NCI-H1092 treated with DMSO at 0.1 percent for 48 hours (cell line): Measurements from ENCODE around the gene LRRC2.
"Not testable (repeated sequence)": the region's sequence is repeated elsewhere in the genome, so short reads cannot be mapped to it uniquely, and the experiment has no call there.

Source experiments
- DNase-seq: peaks from one replicate; lab custom pipeline; 2025; lab: John Stamatoyannopoulos, UW

LRRC2 gene

DNA sequence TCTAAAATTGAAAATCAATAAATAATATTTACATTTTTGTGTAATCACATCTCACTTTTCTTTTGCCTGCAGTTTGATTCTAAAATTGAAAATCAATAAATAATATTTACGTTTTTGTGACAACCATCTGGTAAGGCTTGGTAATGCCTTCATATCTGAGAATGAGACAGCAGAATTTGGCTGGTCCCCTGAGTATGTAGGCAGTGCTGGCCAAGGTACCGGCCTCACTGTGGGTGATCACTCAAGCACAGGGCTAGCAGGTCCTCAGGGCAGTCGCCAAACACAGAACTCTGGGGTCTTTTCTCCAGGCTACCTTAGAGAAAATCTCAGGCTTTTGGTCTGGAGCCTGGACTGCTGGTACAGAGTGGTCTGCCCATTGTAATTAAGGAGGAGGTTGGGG is 42.1 kb downstream of the LRRC2 start:
- DNase-seq: no peak

DNA sequence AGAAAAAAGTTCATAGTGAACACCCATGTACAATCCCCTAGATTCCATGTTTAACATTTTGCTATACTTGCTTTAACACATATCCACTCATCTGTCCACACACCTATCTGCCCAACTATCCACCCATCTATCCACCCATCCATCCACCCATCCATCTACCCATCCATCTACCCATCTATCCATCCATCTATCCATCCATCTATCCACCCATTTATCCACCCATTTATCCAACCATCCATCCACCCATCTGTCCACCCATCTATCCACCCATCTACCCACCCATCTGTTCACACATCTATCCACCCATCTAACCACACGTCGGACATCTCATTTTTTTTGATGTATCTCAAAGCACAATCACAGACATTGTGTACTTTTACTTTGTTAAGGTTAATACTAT is 42.5 kb downstream of the LRRC2 start:
- DNase-seq: no peak

DNA sequence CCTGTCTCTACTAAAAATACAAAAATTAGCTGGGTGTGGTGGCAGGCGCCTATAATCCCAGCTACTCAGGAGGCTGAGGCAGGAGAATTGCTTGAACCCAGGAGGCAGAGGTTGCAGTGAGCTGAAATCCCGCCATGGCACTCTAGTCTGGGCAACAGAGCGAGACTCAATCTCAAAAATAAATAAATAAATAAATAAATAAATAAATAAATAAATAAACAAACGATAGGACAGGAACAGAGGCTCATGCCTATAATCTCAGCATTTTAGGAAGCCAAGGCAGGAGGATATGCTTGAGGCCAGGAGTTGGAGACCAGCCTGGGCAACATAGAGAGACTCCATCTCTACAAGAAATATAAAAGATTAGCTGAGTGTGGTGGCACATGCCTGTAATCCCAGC is 43.9 kb downstream of the LRRC2 start:
- not testable (repeated sequence) for DNase-seq

DNA sequence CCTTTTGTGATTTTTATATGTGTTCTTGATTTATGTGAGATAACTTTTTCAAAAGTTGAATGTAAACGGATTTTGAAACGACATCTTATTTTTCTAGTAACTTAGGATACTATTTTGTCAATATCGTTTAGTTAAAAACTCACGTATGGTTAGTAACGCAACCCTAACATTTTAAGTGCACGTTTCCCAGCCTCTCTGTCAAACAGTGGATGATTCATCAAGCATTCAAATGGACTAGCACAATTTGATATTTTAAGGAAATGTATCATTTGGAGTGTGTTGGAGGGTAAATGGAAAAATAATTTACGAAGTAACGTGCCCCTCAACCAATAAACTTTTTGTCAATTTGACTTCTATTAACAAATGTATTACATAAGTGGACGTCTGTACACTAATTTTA is 45.0 kb downstream of the LRRC2 start:
- DNase-seq: no peak

DNA sequence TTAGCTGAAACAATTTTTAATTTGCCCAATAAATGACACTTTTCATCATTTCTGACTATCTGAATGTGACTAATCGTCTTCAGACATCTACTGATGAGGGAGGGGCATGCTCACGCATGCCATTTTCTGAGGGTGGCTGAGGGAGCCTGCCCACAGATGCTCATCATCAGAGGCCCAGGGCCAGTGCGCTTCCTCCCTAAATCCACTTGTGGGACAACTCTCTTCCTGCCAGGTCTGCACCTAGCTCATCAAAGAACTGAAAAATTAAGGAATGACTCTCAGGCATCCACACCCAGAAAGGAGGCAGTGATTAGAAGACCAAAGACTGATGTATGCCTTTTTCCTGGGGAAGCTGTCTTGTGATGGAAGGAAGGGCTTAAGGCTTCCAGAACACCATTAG is 45.6 kb downstream of the LRRC2 start:
- DNase-seq: no peak

DNA sequence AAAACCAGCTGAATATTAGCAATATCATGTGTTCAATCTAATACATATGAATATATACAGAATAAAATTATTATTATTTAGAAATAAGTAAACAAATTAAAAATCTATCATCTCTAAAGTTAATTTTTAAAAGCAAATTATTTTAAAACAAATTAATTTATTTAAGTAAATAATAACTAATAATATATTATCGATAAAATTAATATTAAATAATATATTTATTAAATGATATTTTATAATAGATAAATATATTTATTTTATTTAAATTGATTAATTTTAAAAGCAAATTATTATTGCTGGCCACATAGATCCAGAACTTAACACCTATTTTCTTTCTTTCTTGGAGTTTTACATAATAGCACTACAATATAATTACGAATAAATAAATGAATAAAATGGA is 46.1 kb downstream of the LRRC2 start:
- DNase-seq: no peak

DNA sequence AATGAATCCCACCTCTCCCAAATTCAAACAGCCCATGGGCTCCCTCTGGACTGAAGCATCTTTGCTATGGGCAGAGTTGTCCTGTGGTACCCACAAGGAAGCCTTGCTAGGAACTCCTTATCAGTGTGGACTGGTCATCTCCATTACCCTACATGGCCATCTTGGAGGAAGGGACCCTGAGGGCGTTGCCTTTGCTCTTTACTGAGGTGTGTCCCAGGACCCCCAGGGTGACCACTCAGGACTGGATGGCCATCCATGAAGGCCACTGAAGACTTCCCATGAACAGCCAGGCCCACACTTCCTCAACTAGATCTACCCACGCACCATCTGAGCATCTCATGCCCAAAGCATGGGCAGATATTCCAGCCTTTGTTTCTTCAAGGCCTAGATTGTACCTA is 48.3 kb downstream of the LRRC2 start:
- DNase-seq: no peak

DNA sequence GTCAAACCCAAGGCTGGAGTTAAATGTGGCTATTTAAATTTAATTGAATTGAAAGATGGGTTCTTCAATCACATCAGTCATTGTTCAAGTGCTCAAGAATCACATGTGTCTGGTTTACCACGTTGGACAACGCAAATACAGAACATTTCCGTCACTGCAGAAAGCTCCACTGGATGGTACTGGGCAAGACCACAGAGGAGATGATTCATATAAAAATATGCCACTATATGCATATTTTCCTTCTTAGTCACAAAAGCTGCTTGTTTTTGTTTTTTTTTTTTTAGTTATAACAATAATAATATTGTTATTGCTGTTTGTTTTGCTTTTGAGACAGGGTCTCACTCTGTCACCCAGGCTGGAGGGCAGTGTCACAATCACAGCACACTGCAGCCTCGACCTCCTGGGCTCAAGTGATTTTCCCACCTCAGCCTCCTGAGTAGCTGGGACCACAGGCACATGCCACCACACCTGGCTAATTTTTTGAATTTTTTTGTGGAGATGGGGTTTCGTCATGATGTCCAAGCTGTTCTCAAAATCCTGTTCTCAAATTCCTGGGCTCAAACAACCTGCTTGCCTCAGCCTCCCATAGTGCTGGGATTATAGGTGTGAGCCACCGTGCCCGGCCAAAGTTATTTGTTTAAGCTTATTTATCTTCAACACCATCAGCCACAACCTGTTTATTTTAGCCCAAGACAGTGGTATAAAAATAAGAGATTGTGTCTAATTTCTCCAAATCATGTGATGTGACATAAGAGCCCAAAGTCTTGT is 48.9 kb downstream of the LRRC2 start:
- DNase-seq: no peak

DNA sequence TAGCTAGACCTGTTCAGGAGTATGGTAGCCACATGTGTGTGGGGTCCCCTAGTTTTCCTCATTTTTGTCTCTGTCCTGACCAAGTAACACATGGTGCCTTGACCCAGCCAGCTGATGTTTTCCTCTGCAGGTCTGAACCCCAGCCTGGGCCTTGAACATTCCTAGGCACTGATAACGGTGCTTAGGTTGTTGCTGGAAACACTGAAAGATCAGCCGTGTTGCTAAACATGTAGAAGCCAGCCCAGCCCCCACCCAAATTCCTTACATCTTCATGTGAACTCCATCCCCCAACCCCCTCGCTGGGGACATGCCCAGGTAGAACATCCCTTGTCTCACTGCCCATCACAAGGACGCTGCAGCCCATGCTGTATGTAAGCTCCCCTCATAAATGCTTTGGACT is 49.6 kb downstream of the LRRC2 start:
- no peak for DNase-seq

DNA sequence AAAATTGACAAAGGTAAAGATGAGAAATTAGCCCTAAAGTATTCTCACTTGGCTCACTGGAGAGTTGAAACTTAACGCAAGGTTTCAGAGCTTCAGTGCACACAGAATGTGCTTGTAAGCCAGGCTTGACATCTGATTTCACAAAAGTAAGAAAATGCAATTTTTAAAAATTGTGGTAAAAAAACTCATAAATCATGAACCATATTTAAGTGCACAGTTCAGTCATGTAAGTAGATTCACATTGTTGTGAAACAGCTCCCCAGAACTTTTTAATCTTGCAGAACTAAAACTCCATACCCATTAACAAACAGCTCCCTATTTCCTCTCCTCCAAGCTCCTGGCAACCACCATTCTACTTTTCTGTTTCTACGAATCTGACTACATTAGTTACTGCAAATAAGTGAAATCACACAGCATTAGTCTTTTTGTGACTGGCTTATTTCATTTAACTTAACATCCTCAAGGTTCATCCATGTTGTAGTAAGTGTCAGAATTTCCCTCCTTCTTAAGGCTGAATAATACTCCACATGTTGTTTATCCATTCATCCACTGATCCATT is 53.8 kb downstream of the LRRC2 start:
- DNase-seq: no peak

DNA sequence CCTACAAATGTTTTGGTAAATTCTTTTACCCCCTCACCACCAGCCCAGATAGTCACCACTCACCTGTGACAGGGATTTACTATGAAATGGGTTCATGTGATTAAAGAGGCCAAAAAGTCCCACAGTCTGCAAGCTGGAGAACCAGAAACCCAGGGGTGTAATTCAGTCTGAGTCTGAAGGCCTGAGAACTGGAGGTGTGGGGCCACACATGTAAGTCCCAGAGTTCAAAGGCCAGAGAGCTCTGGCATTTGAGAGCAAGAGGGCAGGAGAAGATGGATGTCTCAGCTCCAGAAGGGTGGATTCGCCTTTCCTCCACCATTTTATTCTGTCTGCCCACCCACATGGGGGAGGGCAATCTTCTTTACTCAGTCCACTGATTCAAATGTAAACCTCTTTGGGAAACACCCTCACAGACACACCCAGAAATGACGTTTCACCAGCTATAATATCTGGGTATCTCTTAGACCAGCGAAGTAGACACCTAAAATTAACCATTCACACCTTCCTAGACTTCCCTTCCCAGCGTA is 56.4 kb downstream of the LRRC2 start:
- no peak for DNase-seq

DNA sequence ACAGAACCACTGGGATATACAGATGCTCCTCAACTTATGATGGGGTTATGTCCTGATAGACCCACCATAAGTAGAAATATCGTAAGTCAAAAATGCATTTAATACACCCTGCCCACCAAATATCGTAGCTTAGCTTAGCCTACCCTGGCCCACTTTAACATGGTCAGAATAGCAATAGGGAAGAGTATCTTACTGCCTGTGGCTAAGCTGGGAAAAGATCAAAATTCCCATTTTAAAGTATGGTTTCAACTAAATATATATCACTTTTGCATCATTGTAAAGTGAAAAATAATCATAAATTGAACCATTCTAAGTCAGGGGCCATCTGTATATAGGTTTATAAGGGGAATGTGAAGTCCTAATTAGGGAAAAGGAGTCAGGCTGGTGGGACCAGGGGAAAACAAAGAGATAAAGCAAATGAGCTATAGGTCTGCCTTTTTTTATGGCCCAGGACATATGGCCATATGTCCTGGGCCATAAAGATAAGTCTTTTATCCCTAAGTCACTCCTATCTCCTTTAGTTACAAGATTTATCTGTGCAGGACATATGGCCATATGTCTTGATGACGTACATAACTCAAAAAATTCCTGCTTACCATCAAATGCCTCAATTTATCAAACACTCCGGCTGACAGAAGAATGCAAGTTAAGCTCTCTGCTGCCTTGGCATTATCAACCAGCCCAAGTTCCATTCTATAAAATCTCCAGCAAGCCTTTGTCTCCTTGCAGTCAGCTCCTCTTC is 57.1 kb downstream of the LRRC2 start:
- DNase-seq: no peak

DNA sequence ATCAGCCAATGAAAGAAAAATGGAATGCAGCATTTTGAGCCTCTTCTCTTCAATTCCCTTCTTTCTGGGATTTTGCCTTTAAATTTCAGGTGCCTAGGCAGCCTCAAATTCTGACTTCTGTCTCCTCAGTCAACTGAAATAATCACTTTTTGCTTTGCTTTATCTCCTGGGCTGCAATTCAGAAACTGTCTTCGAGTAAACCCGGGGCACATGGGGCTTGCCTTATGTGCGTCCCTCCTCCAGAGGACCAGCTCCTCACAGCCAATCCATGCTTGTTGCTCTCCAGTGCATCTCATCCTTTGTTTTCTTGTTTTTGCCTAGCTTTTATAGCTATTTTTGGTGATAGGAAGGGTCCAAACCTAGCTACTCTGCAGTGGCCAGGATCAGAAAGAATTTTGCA is 59.6 kb downstream of the LRRC2 start:
- no peak for DNase-seq

DNA sequence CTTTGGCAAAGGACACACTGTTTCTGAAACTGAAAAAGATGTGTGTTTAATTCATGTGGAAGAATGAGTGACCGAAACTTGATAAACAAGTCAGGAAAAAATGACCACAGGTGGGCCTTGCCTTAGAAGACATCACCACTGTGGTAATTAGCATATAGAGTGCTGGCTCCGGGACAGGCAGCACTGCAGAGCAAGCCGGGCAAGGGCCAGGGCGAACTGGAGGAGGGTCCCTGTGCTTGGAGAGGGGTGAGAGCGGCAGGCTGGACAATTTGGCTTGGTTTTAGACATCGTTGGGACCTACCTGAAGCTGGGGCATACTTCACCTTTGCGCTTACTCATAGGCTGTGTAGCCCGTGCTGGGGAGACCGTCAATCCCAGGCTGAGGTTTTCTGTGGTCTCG is 60.1 kb downstream of the LRRC2 start:
- DNase-seq: no peak

DNA sequence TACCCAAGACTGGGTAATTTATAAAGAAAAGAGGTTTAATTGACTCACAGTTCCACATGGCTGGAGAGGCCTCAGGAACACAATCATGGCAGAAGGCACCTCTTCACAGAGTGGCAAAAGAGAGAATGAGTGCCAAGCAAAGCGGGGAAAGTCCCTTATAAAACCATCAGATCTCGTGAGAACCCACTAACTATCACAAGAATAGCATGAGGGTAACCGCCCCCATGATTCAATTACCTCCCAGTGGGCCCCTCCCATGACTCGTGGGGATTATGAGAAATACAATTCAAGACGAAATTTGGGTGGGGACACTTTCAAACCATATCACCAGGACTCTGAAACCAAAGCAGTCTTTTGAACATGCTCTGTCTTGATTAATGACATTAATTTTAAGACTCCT is 61.3 kb downstream of the LRRC2 start:
- no peak for DNase-seq

DNA sequence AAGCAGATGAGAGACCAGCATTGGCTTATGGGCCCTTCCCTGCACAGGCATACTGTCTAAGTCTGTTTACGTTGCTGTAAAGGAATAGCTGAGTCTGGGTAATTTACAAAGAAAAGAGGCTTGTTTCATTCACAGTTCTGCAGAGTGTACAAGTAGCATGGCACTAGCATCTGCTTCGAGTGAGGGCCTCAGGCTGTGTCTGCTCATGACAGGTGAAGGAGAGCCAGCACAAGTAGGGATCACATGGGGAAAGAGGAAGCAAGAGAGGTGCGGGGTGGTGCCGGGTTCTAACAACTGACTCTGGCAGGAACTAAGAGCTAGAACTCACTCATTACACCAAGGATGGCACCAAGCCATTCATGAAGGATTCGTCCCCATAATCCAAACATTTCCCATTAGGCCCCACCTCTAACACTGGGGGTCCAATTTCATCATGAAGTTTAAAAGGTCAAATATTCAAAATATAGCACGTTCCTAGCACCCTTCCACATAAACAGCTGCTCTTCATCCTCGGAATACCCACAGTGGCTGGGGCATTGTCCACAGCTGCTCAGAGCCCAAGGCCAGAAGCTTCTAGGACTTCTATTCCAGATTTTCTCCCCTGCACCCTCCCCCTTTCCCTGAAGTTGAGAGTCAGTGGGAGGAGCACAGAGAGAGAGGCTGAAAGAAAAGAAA is 62.8 kb downstream of the LRRC2 start:
- no peak for DNase-seq

DNA sequence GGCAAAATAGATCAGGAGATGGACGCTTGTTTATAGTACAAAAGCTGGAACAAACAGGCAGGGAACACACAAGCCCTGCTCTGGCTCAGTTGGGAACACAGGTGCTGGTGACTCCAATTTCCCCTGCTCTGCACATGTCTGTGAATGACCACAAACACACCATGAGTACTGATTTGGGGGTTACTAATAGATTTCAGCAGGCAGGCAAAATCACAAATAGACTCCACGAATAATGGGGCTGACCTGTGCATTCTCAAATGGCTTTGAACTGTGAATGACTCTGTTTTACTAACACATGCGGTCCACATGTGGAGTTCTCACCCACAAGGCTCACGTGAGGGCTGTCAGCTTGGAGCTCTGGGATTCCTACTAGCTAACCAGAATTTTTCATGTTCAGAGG is 64.4 kb downstream of the LRRC2 start:
- DNase-seq: no peak

DNA sequence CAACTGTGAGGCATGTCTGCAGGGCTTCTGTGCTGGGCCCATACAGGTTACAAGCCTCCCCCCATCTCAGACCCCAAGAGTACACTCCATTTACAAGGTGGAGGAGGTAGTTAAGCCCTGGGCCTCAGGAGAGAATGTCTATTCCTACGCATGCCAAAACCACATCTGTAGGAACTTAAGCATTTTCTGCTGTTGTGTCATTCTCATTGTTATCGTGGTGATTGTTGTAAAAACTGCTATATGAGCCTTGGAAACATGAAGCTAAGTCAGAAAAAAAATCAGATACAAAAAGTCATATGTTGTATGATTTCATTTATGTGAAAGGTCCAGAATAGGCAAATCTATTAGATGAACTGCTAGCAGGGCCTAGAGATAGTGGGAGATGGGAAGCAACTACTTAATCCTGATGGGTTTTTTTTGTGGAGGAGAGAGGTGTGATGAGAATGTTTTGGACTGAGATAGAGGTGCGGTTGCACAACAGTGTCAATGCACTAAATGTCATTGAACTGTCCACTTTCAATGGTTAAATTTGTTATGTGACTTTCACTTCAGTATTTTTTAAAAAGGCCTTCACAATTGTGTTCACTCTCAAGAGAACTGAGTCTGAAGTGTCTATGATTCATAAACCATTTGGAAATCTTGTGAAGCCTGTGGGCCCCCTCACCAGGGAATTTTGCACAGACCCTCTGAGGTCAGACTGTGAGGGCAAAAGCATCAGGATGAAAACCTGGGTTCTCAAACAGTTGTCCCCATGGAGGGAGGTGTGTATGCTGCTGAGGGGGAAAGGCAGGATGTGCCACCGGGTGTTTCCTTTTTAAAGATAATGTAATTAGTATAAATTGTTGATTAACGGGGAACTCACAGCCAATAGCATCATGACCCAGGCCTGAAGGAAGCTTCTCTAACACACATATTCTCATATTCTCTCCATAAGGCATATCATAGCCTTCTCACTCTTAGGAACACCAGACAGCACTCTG is 65.2 kb downstream of the LRRC2 start:
- no peak for DNase-seq

DNA sequence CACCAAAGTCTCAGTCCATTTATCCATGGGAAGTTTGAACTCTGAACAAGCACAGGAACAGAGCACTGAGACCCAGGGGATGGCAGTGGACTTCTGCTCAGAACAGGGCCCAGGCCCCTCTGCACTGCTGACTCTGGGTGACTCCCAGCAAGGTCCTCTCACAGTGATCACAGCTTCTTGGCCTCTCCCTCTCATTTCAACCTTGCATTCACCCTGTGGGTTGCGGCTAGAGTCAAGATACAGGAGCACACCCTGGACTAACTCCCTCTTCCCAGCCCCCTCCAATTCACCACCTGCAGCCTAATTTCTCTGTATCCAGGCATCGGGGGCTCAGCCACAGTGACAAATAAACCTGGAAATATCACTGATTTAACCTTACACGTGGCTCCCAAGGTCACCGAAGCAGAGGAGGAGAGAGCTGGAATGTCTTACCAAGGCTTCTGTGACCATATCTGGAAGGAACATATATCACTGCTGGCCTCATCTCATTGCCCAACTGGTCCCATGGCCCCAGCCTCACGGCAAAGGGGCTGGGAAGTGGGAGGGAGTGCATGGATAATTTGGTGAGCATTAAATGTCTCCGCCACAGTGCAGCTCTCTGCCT is 67.1 kb downstream of the LRRC2 start:
- DNase-seq: no peak

DNA sequence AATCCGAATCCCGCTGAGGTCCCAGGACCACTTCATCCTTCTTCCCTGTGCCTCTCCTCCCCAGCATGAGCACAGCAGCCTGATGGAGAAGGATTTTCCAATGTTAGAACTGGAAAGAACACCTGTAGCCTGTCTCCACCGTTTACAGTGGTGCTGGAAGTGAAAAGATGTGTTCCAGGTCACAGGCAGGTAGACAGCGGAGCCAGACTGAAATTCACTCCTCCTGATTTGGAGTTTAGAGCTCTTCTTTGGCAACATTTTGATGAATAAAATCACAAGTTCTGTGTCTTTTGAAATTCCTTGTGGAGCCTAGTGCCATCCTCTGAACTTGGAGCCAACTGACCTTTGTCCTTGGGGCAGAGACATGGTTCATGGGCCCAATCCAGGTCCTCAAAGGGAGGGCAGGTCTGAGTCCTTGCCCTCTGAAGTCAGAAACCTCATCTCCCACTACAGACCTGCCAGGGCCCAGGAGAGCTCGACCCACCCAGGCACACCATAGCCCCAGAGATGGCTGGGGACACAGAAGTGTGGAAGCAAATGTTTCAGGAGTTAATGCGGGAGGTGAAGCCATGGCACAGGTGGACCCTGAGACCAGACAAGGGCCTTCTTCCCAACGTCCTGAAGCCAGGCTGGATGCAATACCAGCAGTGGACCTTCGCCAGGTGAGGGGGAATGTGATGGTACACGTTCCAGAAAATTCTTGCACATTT is 68.4 kb downstream of the LRRC2 start, which contains the start of gene RTP3:
Gene RTP3, plus strand, starts transcription at position 421 of the 710 bp plus-strand sequence. Its CDS starts 87 bp downstream, at position 508.
- no peak for DNase-seq
